Pancreas (tissue), 10 donors: Measurements from ENCODE around the gene SULF2. TPM values are rescaled to one million over a fixed set of nuclear protein-coding genes. Genes with fewer than 3 reads are reported as not detected.

Source experiments
- ATAC-seq, 4 donors: fragments of 200-7000 bp; cut with Tn5 transposase; one replicate each; pipeline versions ENCODE4 v1.8.0 to v1.9.1; 2020; ENCODE audit warnings: mild to moderate bottlenecking in 4 of 4, moderate library complexity in 4 of 4
- DNase-seq, 6 donors: peaks; one replicate each; pipeline ENCODE4 v3.0.0-alpha.2; 2020
- FAIRE-seq: peaks from 2 replicates; lab custom pipeline; 2012; peaks lifted over from hg19 to GRCh38; lab: Jason Lieb, UNC
- H3K27ac ChIP-seq, 4 donors: fragments of 200-600 bp; sonication (generic); 1 replicate in 3 of 4; 2 replicates in 1 of 4; pipeline versions ENCODE4 v1.5.0 to v1.8.0; 2020
- H3K27me3 ChIP-seq, 4 donors: fragments of 200-600 bp; one replicate each; pipeline ENCODE4 v1.8.0; 2021
- H3K36me3 ChIP-seq, 3 donors: fragments of 200-600 bp; sonication (generic) in 1 of 3; one replicate each; pipeline versions ENCODE4 v1.5.0 to v1.8.0; 2020 to 2021
- H3K4me1 ChIP-seq, 3 donors: fragments of 200-600 bp; one replicate each; pipeline ENCODE4 v1.8.0; 2021
- H3K4me3 ChIP-seq, 4 donors: fragments of 200-600 bp; sonication (generic) in 2 of 4; one replicate each; pipeline versions ENCODE4 v1.5.0 to v1.8.0; 2020 to 2021
- H3K9me3 ChIP-seq, 4 donors: fragments of 200-600 bp; one replicate each; pipeline ENCODE4 v1.8.0; 2021
- CTCF ChIP-seq, 4 donors: fragments of 200-600 bp; sonication (generic) in 3 of 4; IDR thresholded peaks; one replicate each; pipeline versions ENCODE4 v1.5.0 to v1.8.0; 2021; ENCODE audit warnings: antibody characterized with exemption in 4 of 4
- WGBS, 2 donors: extraction: QIAGEN DNeasy Blood & Tissue Kit; methylation state at CpG; one replicate each; pipeline ENCODE4 v1.1.7; 2013; 5-methylcytosine and 5-hydroxymethylcytosine counted together
- intact Hi-C, 3 donors: fragments of 100-400 bp; cut with DNase I; formaldehyde crosslinking; loops; one replicate each; pipeline versions ENCODE4 v1.11.1 to v1.14.2; 2022
- polyA plus RNA-seq, 2 donors: library from polyadenylated mRNA; stranded (reverse); fragments of 200-250 nt; gene quantifications; one replicate each; pipeline ENCODE4 v1.2.3, GENCODE V29; 2013
- total RNA-seq, 6 donors: library from RNA; stranded (reverse); fragmentation: NEBNext Ultra II Directional in 4 of 6; extraction: Animal tissue kit (Norgen Biotek cat#: 25700) in 4 of 6; gene quantifications; one replicate each; pipeline versions ENCODE4 v1.2.1 to v1.2.4, GENCODE V29; 2021 to 2023
- donor health status: healthy with polysubstance abuse.
- donor health status: DM: no; HTN: no; CAD: no; lungs with moderate emphysema.
- donor health status: DM: no; HTN: no; CAD: no.
- donor health status: control.
- donor health status: control.
- donor health status: Bipolar disorder and iron deficiency.
- donor health status: DM: yes; HTN: yes; CAD: no.
- donor health status: DM: no; HTN: no; CAD: no.
- donor health status: DM: no; HTN: no; CAD: no.
- donor health status: DM: yes; HTN: yes; CAD: no.

SULF2 gene
- total and polyA plus RNA-seq, 8 donors, result 4.5 to 41.7 (median 9.2) TPM

DNA sequence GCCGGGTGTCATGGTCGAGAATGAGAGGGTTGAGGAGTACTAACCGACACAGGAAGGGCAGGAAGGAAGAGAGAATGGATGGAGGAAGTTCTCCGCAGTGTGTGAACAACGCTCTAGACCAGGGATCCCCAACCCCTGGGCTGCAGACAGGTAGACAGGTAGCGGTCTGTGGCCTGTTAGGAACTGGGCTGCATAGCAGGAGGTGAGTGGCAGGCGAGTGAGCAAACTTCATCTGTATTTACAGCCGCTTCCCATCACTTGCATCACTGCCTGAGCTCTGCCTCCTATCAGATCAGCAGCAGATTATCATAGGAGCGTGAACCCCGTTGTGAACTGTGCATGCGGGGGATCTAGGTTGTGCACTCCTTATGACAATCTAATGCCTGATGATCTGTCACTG is 62.0 kb downstream of the SULF2 start:
- DNase-seq (no peak), ATAC-seq (no peak), FAIRE-seq (no peak)
- 61 to 78% methylated on average over 11 of the region's 11 CpGs for WGBS, 2 donors
- Histone ChIP-seq H3K9me3 (no peaks in the 10 kb centered on the region), H3K4me3 (no peak overlapping the region), H3K4me1 (no peaks in the 10 kb centered on the region), H3K36me3 (no peaks in the 10 kb centered on the region), H3K27ac (no peak overlapping the region), H3K27me3 (no peaks in the 10 kb centered on the region)
- no peak for TF ChIP-seq CTCF (IDR thresholded peaks at IDR 0.05)
- intact Hi-C loops, result no loop called here

DNA sequence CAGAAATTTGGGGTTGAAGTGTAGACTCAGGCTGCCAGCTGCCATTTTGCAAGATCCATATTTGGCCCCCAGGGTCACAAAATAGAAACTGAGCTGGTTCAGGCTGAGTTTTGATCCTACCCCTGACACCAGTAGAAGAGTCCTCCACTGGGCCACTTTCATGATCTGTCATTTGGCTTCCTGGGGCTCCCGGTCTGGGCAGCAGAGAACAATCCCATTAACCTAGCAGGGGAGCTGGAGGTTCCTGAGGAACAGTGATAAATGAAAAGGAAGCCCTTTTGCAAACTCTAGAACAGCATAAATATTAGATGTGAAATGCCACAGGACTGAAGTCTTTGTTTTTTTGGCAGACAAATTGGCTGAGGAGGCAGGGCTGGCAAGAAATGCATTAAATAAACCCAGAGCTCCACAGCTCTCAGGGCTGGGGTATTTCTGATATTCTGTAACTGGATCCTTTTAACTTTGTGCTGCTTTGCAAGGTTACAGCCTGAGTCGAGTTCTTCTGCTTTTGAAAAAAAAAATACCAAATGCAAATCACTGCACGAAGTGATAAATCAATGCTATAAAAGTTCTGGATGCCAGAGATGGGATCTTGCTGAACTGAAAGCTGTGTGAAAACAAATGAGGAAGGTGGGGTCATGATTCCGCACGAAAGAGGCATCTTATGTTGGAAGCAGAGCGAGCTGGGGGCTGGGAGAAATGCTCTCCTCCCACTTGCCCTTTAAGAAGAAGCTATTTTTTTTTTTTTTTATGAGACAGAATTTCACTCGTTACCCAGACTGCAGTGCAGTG is 64.4 kb downstream of the SULF2 start:
- Histone ChIP-seq H3K27ac (no peak overlapping the region), H3K9me3 (no peaks in the 10 kb centered on the region), H3K36me3 (no peaks in the 10 kb centered on the region), H3K27me3 (peaks cover 0 to 7% (median 0%) of the 10 kb centered on the region in 4 donors), H3K4me1 (no peaks in the 10 kb centered on the region), H3K4me3 (no peak overlapping the region)
- 37 to 48% methylated on average over 7 of the region's 7 CpGs for WGBS, 2 donors
- intact Hi-C loops, result no loop called here
- FAIRE-seq (no peak), ATAC-seq (no peak), DNase-seq (no peak)
- TF ChIP-seq CTCF (IDR thresholded peaks at IDR 0.05), result no peak

- H3K4me3 ChIP-seq, result no peak overlapping the region
- intact Hi-C loops, result no loop called here
- no peaks in the 10 kb centered on the region for H3K4me1 ChIP-seq
- ATAC-seq (no peak), FAIRE-seq (no peak), DNase-seq (no peak)
- TF ChIP-seq CTCF (IDR thresholded peaks at IDR 0.05), result no peak
- no peak overlapping the region for H3K27ac ChIP-seq
- peaks cover 0 to 7% (median 0%) of the 10 kb centered on the region in 4 donors for H3K27me3 ChIP-seq
- H3K36me3 ChIP-seq, result no peaks in the 10 kb centered on the region
- H3K9me3 ChIP-seq, result no peaks in the 10 kb centered on the region
- WGBS, 2 donors, result 70 to 85% methylated on average over 2 of the region's 2 CpGs
Measured at GRCh38 chr20:47719625-47720024, 65.7 kb downstream of the SULF2 start.

DNA sequence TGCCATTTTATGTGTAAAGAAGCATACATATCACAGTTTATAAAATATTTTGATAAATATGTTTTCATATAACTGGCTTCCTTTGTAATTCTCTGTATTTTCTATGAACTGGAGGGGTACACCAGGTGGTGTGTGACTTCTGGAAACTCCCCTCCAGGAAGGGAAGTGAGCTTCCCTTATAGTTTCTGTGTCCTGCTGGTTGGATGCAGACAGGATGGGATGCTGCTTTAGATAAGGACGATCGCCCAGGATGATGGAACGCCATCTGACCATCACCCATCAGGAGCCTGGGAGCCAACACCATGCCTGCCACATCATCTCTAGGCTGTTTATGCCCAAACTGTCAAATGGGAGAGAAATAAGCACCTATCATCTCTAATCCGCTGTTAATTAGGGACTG is 66.1 kb downstream of the SULF2 start:
- DNase-seq (no peak), ATAC-seq (no peak), FAIRE-seq (no peak)
- Histone ChIP-seq H3K36me3 (no peaks in the 10 kb centered on the region), H3K4me1 (no peaks in the 10 kb centered on the region), H3K27me3 (peaks cover 0 to 7% (median 0%) of the 10 kb centered on the region in 4 donors), H3K9me3 (no peaks in the 10 kb centered on the region), H3K4me3 (no peak overlapping the region), H3K27ac (no peak overlapping the region)
- no peak for TF ChIP-seq CTCF (IDR thresholded peaks at IDR 0.05)
- intact Hi-C loops, result no loop called here
- 67 to 71% methylated on average over 4 of the region's 4 CpGs for WGBS, 2 donors

DNA sequence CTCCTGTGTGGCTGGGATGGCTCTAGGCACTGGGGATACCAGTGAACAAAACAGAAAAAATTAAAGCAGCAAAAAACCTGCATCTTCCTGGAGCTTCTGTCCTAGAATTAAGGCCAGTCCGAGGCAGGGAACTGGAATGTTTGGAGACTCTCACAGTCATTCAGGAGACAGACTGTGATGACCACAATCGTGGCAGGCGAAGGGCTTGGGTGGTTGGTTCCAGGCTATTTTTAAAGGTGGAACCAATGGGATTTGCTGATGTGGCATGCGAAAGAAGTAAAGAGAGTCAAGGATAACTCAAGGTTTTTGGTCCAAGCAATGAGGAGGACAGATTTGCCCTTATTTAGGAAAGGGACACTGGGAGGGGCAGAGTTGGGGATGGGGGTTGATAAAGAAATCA is 66.9 kb downstream of the SULF2 start:
- WGBS, 2 donors, result 65 to 76% methylated on average over 4 of the region's 4 CpGs
- H3K4me3 ChIP-seq, result no peak overlapping the region
- H3K36me3 ChIP-seq, result no peaks in the 10 kb centered on the region
- H3K27ac ChIP-seq, result no peak overlapping the region
- DNase-seq, result no peak
- peaks cover 0 to 7% (median 0%) of the 10 kb centered on the region in 4 donors for H3K27me3 ChIP-seq
- H3K9me3 ChIP-seq, result no peaks in the 10 kb centered on the region
- no peak for ATAC-seq
- H3K4me1 ChIP-seq, result no peaks in the 10 kb centered on the region
- intact Hi-C loops, result no loop called here
- FAIRE-seq, result no peak
- no peak for TF ChIP-seq CTCF (IDR thresholded peaks at IDR 0.05)
